Mammary epithelial cell (primary cell): ENCODE measurements around the gene THYN1.

Experiments used
- EZH2 ChIP-seq: IDR thresholded peaks from 2 replicates; pipeline ENCODE4 v1.6.1; 2012; ENCODE audit warnings: low read length, inconsistent platforms, borderline replicate concordance
- TF ChIP-seq, protein P1 (sequence below), 2 donors: IDR thresholded peaks in 1 of 2; conservative IDR thresholded peaks in 1 of 2; 2 replicates each; pipeline ENCODE4 v1.5.1; 2011 to 2012; ENCODE audit warnings: inconsistent platforms in 2 of 2, low read length in 2 of 2, mild to moderate bottlenecking in 2 of 2, control low read depth in 1 of 2, low read depth in 1 of 2; ENCODE audit not compliant: insufficient read depth in 1 of 2; ENCODE audit errors: extremely low read depth in 1 of 2

DNA sequence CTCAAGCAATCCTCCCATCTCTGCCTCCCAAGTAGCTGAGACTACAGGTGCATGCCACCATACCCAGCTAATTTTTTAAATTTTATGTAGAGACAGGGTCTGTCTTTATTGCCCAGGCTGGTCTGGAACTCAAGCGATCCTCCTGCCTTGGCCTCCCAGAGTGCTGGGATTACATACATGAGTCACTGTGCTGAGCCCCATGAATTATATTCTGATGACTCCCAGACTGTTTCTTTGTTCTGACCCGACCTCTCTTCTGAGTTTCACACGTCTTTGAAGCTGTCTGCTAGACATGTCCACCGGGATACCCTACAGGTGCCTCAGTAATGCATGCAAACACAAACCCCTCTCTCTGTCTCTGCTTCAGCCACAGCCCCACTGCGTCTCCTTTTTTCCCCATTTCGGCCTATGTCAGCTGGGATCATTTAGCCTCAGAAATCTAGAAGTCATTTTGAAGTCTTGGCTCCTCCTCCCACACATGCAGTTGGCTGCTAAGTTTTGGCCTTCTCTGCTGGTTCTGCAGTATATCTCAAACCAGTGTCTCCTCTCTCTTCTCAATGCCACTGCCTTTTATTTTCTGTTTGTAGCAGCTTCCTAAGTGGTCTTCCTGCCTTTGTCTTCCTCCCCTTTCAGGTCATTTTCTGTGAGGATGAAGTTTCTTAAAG is 23.9 kb downstream of the THYN1 start:
- TF ChIP-seq, protein P1, sequence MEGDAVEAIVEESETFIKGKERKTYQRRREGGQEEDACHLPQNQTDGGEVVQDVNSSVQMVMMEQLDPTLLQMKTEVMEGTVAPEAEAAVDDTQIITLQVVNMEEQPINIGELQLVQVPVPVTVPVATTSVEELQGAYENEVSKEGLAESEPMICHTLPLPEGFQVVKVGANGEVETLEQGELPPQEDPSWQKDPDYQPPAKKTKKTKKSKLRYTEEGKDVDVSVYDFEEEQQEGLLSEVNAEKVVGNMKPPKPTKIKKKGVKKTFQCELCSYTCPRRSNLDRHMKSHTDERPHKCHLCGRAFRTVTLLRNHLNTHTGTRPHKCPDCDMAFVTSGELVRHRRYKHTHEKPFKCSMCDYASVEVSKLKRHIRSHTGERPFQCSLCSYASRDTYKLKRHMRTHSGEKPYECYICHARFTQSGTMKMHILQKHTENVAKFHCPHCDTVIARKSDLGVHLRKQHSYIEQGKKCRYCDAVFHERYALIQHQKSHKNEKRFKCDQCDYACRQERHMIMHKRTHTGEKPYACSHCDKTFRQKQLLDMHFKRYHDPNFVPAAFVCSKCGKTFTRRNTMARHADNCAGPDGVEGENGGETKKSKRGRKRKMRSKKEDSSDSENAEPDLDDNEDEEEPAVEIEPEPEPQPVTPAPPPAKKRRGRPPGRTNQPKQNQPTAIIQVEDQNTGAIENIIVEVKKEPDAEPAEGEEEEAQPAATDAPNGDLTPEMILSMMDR (conservative IDR thresholded peaks at IDR 0.05 in 1 of 2, IDR thresholded peaks at IDR 0.05 in 1 of 2; ENCODE audit: extremely low read depth in 1 of 2, insufficient read depth in 1 of 2, low read depth in 1 of 2, low read length in 2 of 2): no peak
- no peak for TF ChIP-seq EZH2
